Panc1 (cell line): Measurements from ENCODE around the gene CFAP251. TPM values are rescaled to one million over a fixed set of nuclear protein-coding genes. Genes with fewer than 3 reads are reported as not detected.
A peak's percentile ranks its signal among the peaks of the same experiment; 100 is the strongest.

ENCODE experiments used
- ATAC-seq: fragments of 200-7000 bp; cut with Tn5 transposase; 2 replicates; pipeline ENCODE4 v1.9.1; 2020; ENCODE audit warnings: mild to moderate bottlenecking, moderate library complexity
- BruUV-seq: library from RNA; stranded (reverse); fragments of 400-500 nt; replicated peaks from 2 replicates; lab custom pipeline; 2021; lab: Mats Ljungman, UMichigan
- CTCF ChIA-PET: fragments of 300-600 bp; sonication (Branson Sonifier 250); formaldehyde crosslinking; loops from one replicate; lab custom pipeline; 2022; ENCODE audit warnings: antibody characterized with exemption; lab: Charles Lee
- POLR2A ChIA-PET: fragments of 300-600 bp; sonication (Branson Sonifier 250); formaldehyde crosslinking; loops from one replicate; lab custom pipeline; 2022; ENCODE audit warnings: antibody characterized with exemption; lab: Charles Lee
- DNase-seq: peaks from one replicate; pipeline ENCODE4 v3.0.0-alpha.2; 2010; ENCODE audit warnings: low read depth, low spot score
- H3K27ac ChIP-seq: 2 replicates; pipeline ENCODE4 v1.5.1; 2011; ENCODE audit warnings: mild to moderate bottlenecking, low read length, inconsistent platforms
- H3K27me3 ChIP-seq: fragments of 200-500 bp; sonication (Bioruptor generic); 2 replicates; pipeline ENCODE4 v1.6.0; 2014; ENCODE audit warnings: low read length, inconsistent platforms; ENCODE audit not compliant: control insufficient read depth, insufficient read depth
- H3K36me3 ChIP-seq: fragments of 200-500 bp; sonication (Bioruptor generic); 2 replicates; pipeline ENCODE4 v1.5.1; 2014; ENCODE audit warnings: inconsistent platforms, mild to moderate bottlenecking, low read length, moderate library complexity; ENCODE audit not compliant: control insufficient read depth, insufficient read depth
- H3K4me1 ChIP-seq: 2 replicates; pipeline ENCODE4 v1.5.1; 2011; ENCODE audit warnings: inconsistent platforms, mild to moderate bottlenecking, low read length, moderate library complexity; ENCODE audit not compliant: control insufficient read depth, insufficient read depth
- H3K4me3 ChIP-seq, 2 experiments: 2 replicates each; pipeline ENCODE4 v1.5.1; 2011 to 2012; ENCODE audit warnings: low read depth in 2 of 2, low read length in 2 of 2, mild to moderate bottlenecking in 2 of 2, inconsistent platforms in 1 of 2, moderate library complexity in 1 of 2
- H3K9me3 ChIP-seq: fragments of 200-500 bp; sonication (Bioruptor generic); 2 replicates; pipeline ENCODE4 v1.5.1; 2014; ENCODE audit warnings: low read depth, mild to moderate bottlenecking, inconsistent platforms, low read length, moderate library complexity; ENCODE audit not compliant: control insufficient read depth, insufficient read depth
- CTCF ChIP-seq: fragments of 450-650 bp; IDR thresholded peaks from 2 replicates; pipeline ENCODE4 v1.5.1; 2017; ENCODE audit warnings: mild to moderate bottlenecking
- POLR2AphosphoS5 ChIP-seq: IDR thresholded peaks from 2 replicates; pipeline ENCODE4 v1.6.1; 2012; ENCODE audit warnings: mild to moderate bottlenecking, low read depth, low read length, moderate library complexity
- REST ChIP-seq, 2 experiments: IDR thresholded peaks; 2 replicates each; pipeline ENCODE4 v1.6.1; 2011 to 2012; ENCODE audit warnings: low read depth in 2 of 2, control low read depth in 1 of 2, low read length in 1 of 2, mild to moderate bottlenecking in 1 of 2, moderate library complexity in 1 of 2; ENCODE audit not compliant: insufficient read depth in 1 of 2
- SIN3A ChIP-seq: IDR thresholded peaks from 2 replicates; pipeline ENCODE4 v1.6.1; 2012; ENCODE audit warnings: low read depth, mild to moderate bottlenecking, low read length, moderate library complexity, borderline replicate concordance; ENCODE audit not compliant: insufficient read depth
- TCF7L2 ChIP-seq: IDR thresholded peaks from 2 replicates; pipeline ENCODE4 v1.6.1; 2011; ENCODE audit warnings: mild to moderate bottlenecking, low read depth, low read length, inconsistent platforms
- in situ Hi-C: cut with HindIII; loops from 2 replicates; pipeline ENCODE4 v1.10.0; 2016; ENCODE audit warnings: low sequenced_read_pairs, low pct_unique_long_range_greater_than_20kb
- intact Hi-C: fragments of 100-400 bp; cut with micrococcal nuclease; formaldehyde crosslinking; loops from one replicate; pipeline ENCODE4 v1.10.0; 2022; ENCODE audit not compliant: unreplicated experiment
- total RNA-seq: library from RNA; stranded (reverse); gene quantifications from one replicate; pipeline ENCODE4 v1.2.1, GENCODE V29; 2021; ENCODE audit not compliant: unreplicated experiment

The CFAP251 gene
- total RNA-seq, 1 experiment from 2014 or later: 4.2 TPM

DNA sequence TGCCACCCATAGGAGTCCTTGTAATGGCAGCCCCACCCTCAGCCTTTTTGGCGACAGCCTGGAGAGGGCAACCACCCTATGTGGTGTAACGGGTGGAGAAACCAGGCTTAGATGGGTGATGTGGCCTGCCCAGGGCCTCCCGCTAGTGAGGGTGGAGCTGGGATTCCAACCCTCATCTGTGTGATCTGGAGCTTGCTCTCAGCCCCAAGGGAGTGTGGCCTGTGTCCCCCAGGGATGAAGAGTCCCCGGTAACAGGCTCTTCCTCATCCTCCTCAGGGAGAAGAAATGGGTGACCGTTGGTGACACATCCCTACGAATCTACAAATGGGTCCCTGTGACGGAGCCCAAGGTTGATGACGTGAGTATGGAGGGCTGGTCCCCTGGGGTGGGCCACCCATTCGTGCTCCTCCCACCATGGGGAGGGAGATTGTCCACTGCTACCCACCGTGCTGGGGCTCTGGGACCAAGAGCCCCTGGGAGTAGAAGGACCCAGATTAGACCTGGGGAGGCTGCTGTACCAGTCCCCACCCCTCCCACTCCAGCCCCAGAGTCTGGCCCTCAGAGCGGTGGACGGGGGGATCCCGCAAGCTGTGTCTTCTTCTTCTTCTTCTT, 112.1 kb downstream of the CFAP251 start:
- no peak for DNase-seq
- H3K4me3 ChIP-seq: no peak overlapping the region
- CTCF ChIA-PET: no interaction called here

More for the DNA sequence above, 112.1 kb downstream of the CFAP251 start:
- POLR2A ChIA-PET: no interaction called here
- Histone ChIP-seq H3K4me1 (peaks cover 26% of the 10 kb centered on the region), H3K27me3 (no peaks in the 10 kb centered on the region), H3K9me3 (no peaks in the 10 kb centered on the region), H3K36me3 (no peaks in the 10 kb centered on the region; the same call in 1 of the 2 replicates), H3K27ac (no peak overlapping the region)
- in situ Hi-C loops (no loop called here), intact Hi-C loops (no loop called here)
- ATAC-seq: 0 out of 2 replicates have a peak, but pooled peaks have one; percentile 14
- TF ChIP-seq SIN3A (no peak), TCF7L2 (no peak), CTCF (no peak), POLR2AphosphoS5 (no peak), REST (IDR thresholded peaks at IDR 0.05; ENCODE audit: insufficient read depth in 1 of 2, low read depth in 2 of 2, low read length in 1 of 2) (no peak)
- BruUV-seq: no TSS peak
